HCT116 (cell line): ENCODE measurements around the gene FTL. TPM values are rescaled to one million over a fixed set of nuclear protein-coding genes. Genes with fewer than 3 reads are reported as not detected.

Experiments used
- ATAC-seq: fragments of 200-7000 bp; cut with Tn5 transposase; 2 replicates; pipeline ENCODE4 v1.9.1; 2020; ENCODE audit warnings: mild to moderate bottlenecking, moderate library complexity
- BruUV-seq: library from RNA; stranded (reverse); fragments of 400-500 nt; replicated peaks from 2 replicates; lab custom pipeline; 2021; lab: Mats Ljungman, UMichigan
- CTCF ChIA-PET: fragments of 300-600 bp; sonication (Branson Sonifier 250); formaldehyde crosslinking; loops from one replicate; lab custom pipeline; 2021; ENCODE audit warnings: antibody characterized with exemption; lab: Charles Lee
- POLR2A ChIA-PET: fragments of 300-600, 350-600 bp; sonication (Branson Sonifier 250); formaldehyde crosslinking; loops from one replicate; lab custom pipeline; 2021; ENCODE audit warnings: antibody characterized with exemption; lab: Charles Lee
- RAD21 ChIA-PET, 2 experiments: fragments of 300-600 bp; sonication (Branson Sonifier 250); formaldehyde crosslinking; loops; one replicate each; lab custom pipeline; 2023; ENCODE audit warnings: low total read pairs in 2 of 2; ENCODE audit not compliant: uncharacterized antibody in 2 of 2, unreplicated experiment in 2 of 2, low non-redundant PET in 1 of 2; lab: Charles Lee
- DNase-seq: peaks from one replicate; pipeline ENCODE4 v3.0.0-alpha.2; 2010; ENCODE audit warnings: low read depth, low spot score
- H2AFZ ChIP-seq: fragments of 200-600 bp; shearing (Covaris generic), sonication (generic); 2 replicates; pipeline ENCODE4 v1.6.1; 2017; ENCODE audit warnings: low read depth, mixed run types, mixed read lengths, antibody characterized with exemption, low read length; ENCODE audit not compliant: poor library complexity, severe bottlenecking
- H3K27ac ChIP-seq: 2 replicates; pipeline ENCODE4 v1.5.1; 2012; ENCODE audit warnings: low read depth, low read length
- H3K27me3 ChIP-seq: fragments of 200-600 bp; sonication (generic); 2 replicates; pipeline ENCODE4 v1.6.1; 2016; ENCODE audit warnings: mixed run types, low read length, mixed read lengths; ENCODE audit not compliant: insufficient read depth
- H3K36me3 ChIP-seq, 2 experiments: fragments of 200-500 bp in 1 of 2; fragments of 200-600 bp in 1 of 2; sonication (Bioruptor generic) in 1 of 2; sonication (generic) in 1 of 2; 2 replicates each; pipeline versions ENCODE4 v1.5.1 to v1.6.1; 2014 to 2016; ENCODE audit warnings: low read length in 2 of 2, inconsistent platforms in 1 of 2, mixed read lengths in 1 of 2, mixed run types in 1 of 2; ENCODE audit not compliant: insufficient read depth in 2 of 2, control insufficient read depth in 1 of 2
- H3K4me1 ChIP-seq, 2 experiments: fragments of 200-600 bp in 1 of 2; sonication (generic) in 1 of 2; 2 replicates each; pipeline versions ENCODE4 v1.5.1 to v1.6.1; 2012 to 2017; ENCODE audit warnings: low read length in 2 of 2, inconsistent platforms in 1 of 2, mild to moderate bottlenecking in 1 of 2, mixed read lengths in 1 of 2, mixed run types in 1 of 2, moderate library complexity in 1 of 2; ENCODE audit not compliant: insufficient read depth in 2 of 2, control insufficient read depth in 1 of 2
- H3K4me2 ChIP-seq: fragments of 200-600 bp; sonication (generic); 2 replicates; pipeline ENCODE4 v1.6.1; 2017; ENCODE audit warnings: mixed run types, low read length, mixed read lengths
- H3K4me3 ChIP-seq, 2 experiments: fragments of 200-600 bp in 1 of 2; sonication (generic) in 1 of 2; replicated peaks in 1 of 2; 2 replicates each; pipeline ENCODE4 v1.5.1; 2011 to 2016; ENCODE audit warnings: low read length in 2 of 2, control low read depth in 1 of 2, low read depth in 1 of 2, mild to moderate bottlenecking in 1 of 2, mixed read lengths in 1 of 2, mixed run types in 1 of 2
- H3K79me2 ChIP-seq: fragments of 200-600 bp; sonication (generic); 2 replicates; pipeline ENCODE4 v1.6.1; 2017; ENCODE audit warnings: mild to moderate bottlenecking, mixed run types, low read length, moderate library complexity, mixed read lengths; ENCODE audit not compliant: insufficient read depth
- H3K9ac ChIP-seq: fragments of 200-600 bp; sonication (generic); 2 replicates; pipeline ENCODE4 v1.6.1; 2016; ENCODE audit warnings: low read length, mixed read lengths
- H3K9me2 ChIP-seq: fragments of 200-600 bp; sonication (generic), shearing (Covaris generic); 2 replicates; pipeline ENCODE4 v1.6.1; 2017; ENCODE audit warnings: mixed run types, mild to moderate bottlenecking, moderate library complexity; ENCODE audit not compliant: insufficient read depth
- H3K9me3 ChIP-seq, 2 experiments: fragments of 200-500 bp in 1 of 2; fragments of 200-600 bp in 1 of 2; sonication (Bioruptor generic) in 1 of 2; sonication (generic) in 1 of 2; 2 replicates each; pipeline ENCODE4 v1.6.1; 2014 to 2017; ENCODE audit warnings: low read length in 2 of 2, mixed read lengths in 2 of 2, inconsistent platforms in 1 of 2, low read depth in 1 of 2, mild to moderate bottlenecking in 1 of 2, mixed run types in 1 of 2, moderate library complexity in 1 of 2; ENCODE audit not compliant: control insufficient read depth in 1 of 2, insufficient read depth in 1 of 2
- H4K20me1 ChIP-seq: fragments of 200-600 bp; sonication (generic), shearing (Covaris generic); 2 replicates; pipeline ENCODE4 v1.6.1; 2017; ENCODE audit warnings: mixed run types, mild to moderate bottlenecking, moderate library complexity; ENCODE audit not compliant: insufficient read depth
- CBX3 ChIP-seq: IDR thresholded peaks from 2 replicates; pipeline ENCODE4 v1.6.1; 2012; ENCODE audit warnings: low read depth
- CEBPB ChIP-seq: IDR thresholded peaks from 2 replicates; pipeline ENCODE4 v1.6.1; 2012; ENCODE audit warnings: low read depth
- EGR1 ChIP-seq: IDR thresholded peaks from 2 replicates; pipeline ENCODE4 v1.6.1; 2012; ENCODE audit warnings: low read depth
- ELF1 ChIP-seq: IDR thresholded peaks from 2 replicates; pipeline ENCODE4 v1.6.1; 2012; ENCODE audit warnings: low read depth, borderline replicate concordance
- EZH2 ChIP-seq: fragments of 200-600 bp; sonication (generic); IDR thresholded peaks from 2 replicates; pipeline ENCODE4 v1.6.1; 2017; ENCODE audit warnings: antibody characterized with exemption, mixed run types
- EZH2phosphoT487 ChIP-seq: fragments of 200-600 bp; IDR thresholded peaks from 2 replicates; pipeline ENCODE4 v1.6.1; 2018; ENCODE audit warnings: antibody characterized with exemption, borderline replicate concordance
- FOSL1 ChIP-seq: IDR thresholded peaks from 2 replicates; pipeline ENCODE4 v1.6.1; 2012; ENCODE audit warnings: low read depth
- POLR2AphosphoS5 ChIP-seq: IDR thresholded peaks from 2 replicates; pipeline ENCODE4 v1.6.1; 2011; ENCODE audit warnings: mild to moderate bottlenecking, low read depth, low read length, moderate library complexity
- RAD21 ChIP-seq: IDR thresholded peaks from 2 replicates; pipeline ENCODE4 v1.6.1; 2012; ENCODE audit warnings: low read depth, mild to moderate bottlenecking
- REST ChIP-seq: IDR thresholded peaks from 2 replicates; pipeline ENCODE4 v1.6.1; 2012; ENCODE audit warnings: low read depth
- SP1 ChIP-seq: IDR thresholded peaks from 2 replicates; pipeline ENCODE4 v1.6.1; 2012; ENCODE audit warnings: low read depth
- TCF7L2 ChIP-seq: IDR thresholded peaks from 2 replicates; pipeline ENCODE4 v1.7.0; 2011; ENCODE audit warnings: borderline replicate concordance, inconsistent platforms; ENCODE audit not compliant: insufficient read depth, insufficient read length; ENCODE audit errors: extremely low read depth
- YY1 ChIP-seq: IDR thresholded peaks from 2 replicates; pipeline ENCODE4 v1.6.1; 2011; ENCODE audit warnings: low read length, low read depth, moderate library complexity, mild to moderate bottlenecking; ENCODE audit not compliant: insufficient replicate concordance; ENCODE audit errors: extremely low read depth
- ZFX ChIP-seq: fragments of 450-650 bp; IDR thresholded peaks from 2 replicates; pipeline ENCODE4 v1.6.1; 2017
- ZNF274 ChIP-seq: fragments of 200-500 bp; sonication (Bioruptor generic); IDR thresholded peaks from 2 replicates; pipeline ENCODE4 v1.6.1; 2014; ENCODE audit warnings: mild to moderate bottlenecking, low read depth, low read length, inconsistent platforms
- intact Hi-C: fragments of 100-400 bp; cut with micrococcal nuclease; formaldehyde crosslinking; loops from 2 replicates; pipeline ENCODE4 v1.10.0; 2022
- total RNA-seq: library from RNA; stranded (reverse); gene quantifications from one replicate; pipeline ENCODE4 v1.2.1, GENCODE V29; 2021; ENCODE audit not compliant: unreplicated experiment
- TF ChIP-seq, protein P1 (sequence below): IDR thresholded peaks from 2 replicates; pipeline ENCODE4 v1.6.1; 2012
- TF ChIP-seq, protein P2 (sequence below), 3 experiments: fragments of 200-600 bp in 1 of 3; sonication (generic) in 1 of 3; IDR thresholded peaks in 2 of 3; conservative IDR thresholded peaks in 1 of 3; 2 replicates each; pipeline ENCODE4 v1.5.1; 2012 to 2017; ENCODE audit warnings: low read depth in 2 of 3, low read length in 2 of 3, antibody characterized with exemption in 1 of 3, borderline replicate concordance in 1 of 3, control low read depth in 1 of 3, mild to moderate bottlenecking in 1 of 3, mixed read lengths in 1 of 3, mixed run types in 1 of 3, moderate library complexity in 1 of 3; ENCODE audit not compliant: insufficient read depth in 1 of 3
- TF ChIP-seq, protein P3 (sequence below): IDR thresholded peaks from 2 replicates; pipeline ENCODE4 v1.6.1; 2012

Gene FTL
- total RNA-seq, 1 experiment from 2014 or later, result 1,885 TPM

GRCh38 chr19:48969276-48970138 is 4.4 kb downstream of the FTL start:
- no peak for DNase-seq
- peaks cover 9% of the 10 kb centered on the region; the same call in 1 of the 2 replicates for H4K20me1 ChIP-seq
- ChIA-PET RAD21 (no interaction called here), CTCF (interaction anchor here (1.3 to 3.2 kb wide), 6 partner anchors 8 to 174 kb away, joined by 7 to 28 read pairs (median 13); partner anchors contain the start of genes GYS1, PPP1R15A and RUVBL2)
- H3K79me2 ChIP-seq, result peaks cover 16% of the 10 kb centered on the region
- intact Hi-C loops, result loop anchor here (5.0 kb wide), 1 partner anchor 97 kb away; the partner anchor contains the start of gene PPP1R15A
- H3K9me3 ChIP-seq, result no peaks in the 10 kb centered on the region
- H3K9ac ChIP-seq, result no peak overlapping the region
- no peak overlapping the region for H3K27ac ChIP-seq
- no peak overlapping the region for H3K4me3 ChIP-seq
- H3K9me2 ChIP-seq, result no peaks in the 10 kb centered on the region
- TF ChIP-seq ZFX, result no peak
- TF ChIP-seq TCF7L2, result no peak
- no peak for TF ChIP-seq EZH2
- TF ChIP-seq CBX3, result no peak
- TF ChIP-seq REST, result no peak
- TF ChIP-seq, protein P1, sequence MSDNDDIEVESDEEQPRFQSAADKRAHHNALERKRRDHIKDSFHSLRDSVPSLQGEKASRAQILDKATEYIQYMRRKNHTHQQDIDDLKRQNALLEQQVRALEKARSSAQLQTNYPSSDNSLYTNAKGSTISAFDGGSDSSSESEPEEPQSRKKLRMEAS, result no peak
- TF ChIP-seq YY1, result no peak
- TF ChIP-seq FOSL1, result no peak
- TF ChIP-seq EGR1, result no peak
- TF ChIP-seq, protein P2, sequence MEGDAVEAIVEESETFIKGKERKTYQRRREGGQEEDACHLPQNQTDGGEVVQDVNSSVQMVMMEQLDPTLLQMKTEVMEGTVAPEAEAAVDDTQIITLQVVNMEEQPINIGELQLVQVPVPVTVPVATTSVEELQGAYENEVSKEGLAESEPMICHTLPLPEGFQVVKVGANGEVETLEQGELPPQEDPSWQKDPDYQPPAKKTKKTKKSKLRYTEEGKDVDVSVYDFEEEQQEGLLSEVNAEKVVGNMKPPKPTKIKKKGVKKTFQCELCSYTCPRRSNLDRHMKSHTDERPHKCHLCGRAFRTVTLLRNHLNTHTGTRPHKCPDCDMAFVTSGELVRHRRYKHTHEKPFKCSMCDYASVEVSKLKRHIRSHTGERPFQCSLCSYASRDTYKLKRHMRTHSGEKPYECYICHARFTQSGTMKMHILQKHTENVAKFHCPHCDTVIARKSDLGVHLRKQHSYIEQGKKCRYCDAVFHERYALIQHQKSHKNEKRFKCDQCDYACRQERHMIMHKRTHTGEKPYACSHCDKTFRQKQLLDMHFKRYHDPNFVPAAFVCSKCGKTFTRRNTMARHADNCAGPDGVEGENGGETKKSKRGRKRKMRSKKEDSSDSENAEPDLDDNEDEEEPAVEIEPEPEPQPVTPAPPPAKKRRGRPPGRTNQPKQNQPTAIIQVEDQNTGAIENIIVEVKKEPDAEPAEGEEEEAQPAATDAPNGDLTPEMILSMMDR (IDR thresholded peaks at IDR 0.05 in 2 of 3, conservative IDR thresholded peaks at IDR 0.05 in 1 of 3; ENCODE audit: borderline replicate concordance in 1 of 3, insufficient read depth in 1 of 3, low read depth in 2 of 3, low read length in 2 of 3), result no peak
- no peak for TF ChIP-seq POLR2AphosphoS5
- TF ChIP-seq ELF1, result no peak
- TF ChIP-seq RAD21, result no peak
- no peak for TF ChIP-seq CEBPB
- no peak for TF ChIP-seq SP1
- TF ChIP-seq ZNF274, result no peak
- TF ChIP-seq EZH2phosphoT487, result no peak
- TF ChIP-seq, protein P3, sequence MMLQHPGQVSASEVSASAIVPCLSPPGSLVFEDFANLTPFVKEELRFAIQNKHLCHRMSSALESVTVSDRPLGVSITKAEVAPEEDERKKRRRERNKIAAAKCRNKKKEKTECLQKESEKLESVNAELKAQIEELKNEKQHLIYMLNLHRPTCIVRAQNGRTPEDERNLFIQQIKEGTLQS, result no peak
- TF ChIP-seq, all 23 proteins: peak for 0
- H2AFZ ChIP-seq, result no peak overlapping the region
- ATAC-seq, result no peak
- peaks cover 3 to 27% of the 10 kb centered on the region in 2 experiments for H3K4me1 ChIP-seq
- BruUV-seq, result no TSS peak
- peaks cover 14 to 36% of the 10 kb centered on the region in 2 experiments; a peak in 3 of 4 replicates for H3K36me3 ChIP-seq
- POLR2A ChIA-PET, result interaction anchor here (0.5 to 1.9 kb wide), 2 partner anchors 24 to 131 kb away, joined by 5 to 11 read pairs; partner anchors contain the start of genes GYS1 and RUVBL2
- H3K4me2 ChIP-seq, result no peak overlapping the region
- H3K27me3 ChIP-seq, result no peaks in the 10 kb centered on the region
